ENCODE results near the gene TMEM135.
"Not testable (repeated sequence)": the region's sequence is repeated elsewhere in the genome, so short reads cannot be mapped to it uniquely, and the experiment has no call there.

Gene TMEM135

DNA sequence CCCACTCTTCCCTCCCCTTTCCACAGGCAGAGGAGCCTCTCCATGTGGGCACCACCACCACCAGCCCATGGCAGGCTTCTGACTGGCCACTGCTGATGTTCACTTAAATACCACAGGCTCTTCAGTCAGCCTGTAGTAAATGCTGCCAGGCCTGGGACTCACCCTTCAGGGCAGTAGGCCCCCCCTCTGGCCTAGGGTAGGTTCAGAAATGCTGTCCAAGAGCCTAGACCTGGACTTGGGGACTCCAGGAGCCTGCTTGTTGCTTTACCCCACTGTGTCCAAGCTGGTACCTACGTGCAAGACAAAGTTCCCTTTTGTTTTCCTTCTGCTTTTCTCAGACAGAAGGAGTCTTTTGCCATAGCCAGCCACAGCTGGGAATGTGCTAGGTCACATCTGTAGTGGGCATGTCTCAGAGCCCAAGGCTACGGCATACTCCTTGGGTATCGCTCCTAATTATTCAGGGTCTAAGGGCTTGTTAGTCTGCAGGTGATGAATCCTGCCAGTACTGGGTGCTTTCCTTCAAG is 38.6 kb downstream of the TMEM135 start:
- DNase-seq (ENCODE audit: low read depth in 1 of 2, low spot score in 1 of 2) = no peak

DNA sequence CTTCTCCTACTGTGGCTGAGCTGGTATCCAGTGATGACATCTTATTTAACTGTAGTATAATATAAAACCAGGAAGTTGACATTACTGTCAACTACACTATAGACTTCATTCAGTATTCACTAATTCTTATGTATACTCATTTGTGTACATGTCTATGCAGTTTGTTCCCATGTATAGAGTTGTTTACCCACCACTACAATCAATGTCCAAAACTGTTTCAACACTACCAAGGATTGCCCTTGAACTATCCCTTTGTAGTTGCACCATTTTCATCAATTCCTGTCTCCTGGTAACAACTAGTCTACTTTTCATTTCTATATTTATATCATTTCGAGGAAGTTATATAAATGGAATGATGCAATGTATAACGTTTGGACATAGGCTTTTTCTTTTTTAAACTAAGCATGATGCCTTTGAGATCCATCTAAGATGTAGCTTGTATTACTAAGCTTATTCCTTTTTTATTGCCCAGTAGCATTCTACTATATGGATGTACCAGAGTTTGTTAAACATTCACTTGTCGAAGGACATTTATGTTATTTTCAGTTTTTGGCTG is 39.2 kb downstream of the TMEM135 start:
- no peak for DNase-seq (ENCODE audit: low read depth in 1 of 2, low spot score in 1 of 2)

DNA sequence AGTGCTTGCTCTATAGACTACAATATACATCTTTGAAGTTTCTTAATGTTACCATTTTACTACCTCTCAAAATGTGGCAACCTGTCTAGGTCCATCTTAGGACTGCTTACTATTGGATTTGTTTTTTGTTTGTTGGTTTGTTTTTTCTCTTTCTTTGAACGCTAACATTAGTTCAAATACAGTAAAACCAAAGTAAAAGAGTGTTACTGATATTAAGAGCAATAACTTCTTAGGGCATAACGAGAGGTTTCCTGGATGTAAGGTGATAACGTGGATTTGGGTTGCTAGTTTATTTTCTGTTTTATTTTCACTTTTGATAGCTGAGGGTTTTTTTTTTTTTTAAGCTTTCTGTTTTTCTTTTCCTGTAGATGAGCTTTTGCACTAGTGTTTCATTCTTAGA is 43.6 kb downstream of the TMEM135 start:
- DNase-seq (ENCODE audit: low read depth in 1 of 2, low spot score in 1 of 2) = no peak

DNA sequence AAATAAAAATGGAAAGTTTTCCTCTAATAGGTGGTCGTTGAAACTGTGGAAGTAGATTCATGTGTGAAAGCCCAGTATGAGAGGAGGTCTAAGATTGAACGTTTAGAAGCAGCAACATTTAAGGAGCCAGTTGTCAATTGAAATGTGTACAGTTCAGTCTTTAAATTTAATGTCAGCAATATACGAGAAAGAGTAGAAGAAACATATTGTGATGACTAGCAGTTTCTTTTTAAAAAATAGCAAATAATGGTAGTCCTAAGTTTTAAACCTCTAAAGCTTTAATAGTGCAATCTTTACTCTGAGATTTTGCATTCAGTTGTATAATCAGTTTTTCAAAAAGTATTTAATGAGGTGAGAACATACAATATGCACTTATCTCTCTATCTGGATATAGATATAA is 44.9 kb downstream of the TMEM135 start:
- no peak for DNase-seq (ENCODE audit: low read depth in 1 of 2, low spot score in 1 of 2)

DNA sequence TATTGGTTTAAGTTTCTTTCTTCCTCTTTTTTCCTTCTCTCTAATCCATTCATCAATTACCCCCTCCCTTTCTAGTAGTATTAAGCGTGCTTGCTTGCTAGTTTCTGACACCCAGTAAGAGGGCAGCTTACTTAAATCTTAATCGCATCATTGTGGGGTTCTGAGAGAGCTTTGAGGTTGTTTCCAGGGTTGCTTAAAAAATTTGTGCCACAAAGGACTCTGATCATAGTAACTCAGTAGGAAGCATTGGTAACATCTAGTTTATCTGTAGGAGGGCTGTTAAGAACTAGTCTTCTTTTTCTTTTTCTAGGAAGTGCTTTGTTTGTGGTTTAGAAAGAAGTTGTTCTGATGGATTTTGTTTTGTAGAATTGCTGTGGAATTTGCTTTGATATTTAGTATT is 45.3 kb downstream of the TMEM135 start:
- DNase-seq (ENCODE audit: low read depth in 1 of 2, low spot score in 1 of 2) = no peak

DNA sequence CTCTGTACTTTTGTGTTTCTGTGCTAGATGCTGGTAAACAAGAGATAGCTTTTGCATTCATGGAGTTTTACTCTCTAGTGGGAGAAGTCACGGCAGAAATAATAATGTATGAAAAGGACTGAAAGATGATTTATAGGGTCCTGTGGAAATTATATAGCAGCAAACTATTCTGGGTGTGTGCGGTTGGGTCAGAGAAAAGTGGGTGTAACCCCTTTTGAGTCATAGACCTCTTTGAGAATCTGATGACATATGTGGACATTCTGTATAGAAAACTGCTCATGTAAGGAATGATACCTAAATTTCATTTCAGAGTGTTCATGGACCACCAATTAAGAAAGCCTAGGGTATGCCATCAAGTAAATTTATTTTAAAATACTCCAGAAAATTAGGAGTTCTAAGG is 54.4 kb downstream of the TMEM135 start:
- no peak for DNase-seq (ENCODE audit: low read depth in 1 of 2, low spot score in 1 of 2)

DNA sequence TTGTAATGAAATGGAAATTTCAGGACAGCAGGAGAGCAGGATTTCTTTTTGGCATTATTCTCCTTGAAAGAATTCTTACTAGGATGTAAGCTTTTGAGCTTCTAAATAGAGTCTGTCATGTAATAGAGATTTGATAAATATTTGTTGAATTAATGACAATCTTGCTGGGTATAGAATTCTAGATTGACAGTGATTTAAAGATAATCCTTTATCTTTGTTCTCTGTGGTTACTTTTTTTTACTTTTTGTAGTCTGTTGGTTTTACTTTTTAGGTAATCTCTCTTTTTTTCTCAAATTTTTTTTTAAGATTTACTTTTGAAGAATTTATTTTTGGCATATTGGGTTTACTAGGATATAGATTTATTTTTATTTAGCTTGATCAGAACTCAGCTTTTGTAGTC is 54.8 kb downstream of the TMEM135 start:
- no peak for DNase-seq (ENCODE audit: low read depth in 1 of 2, low spot score in 1 of 2)

DNA sequence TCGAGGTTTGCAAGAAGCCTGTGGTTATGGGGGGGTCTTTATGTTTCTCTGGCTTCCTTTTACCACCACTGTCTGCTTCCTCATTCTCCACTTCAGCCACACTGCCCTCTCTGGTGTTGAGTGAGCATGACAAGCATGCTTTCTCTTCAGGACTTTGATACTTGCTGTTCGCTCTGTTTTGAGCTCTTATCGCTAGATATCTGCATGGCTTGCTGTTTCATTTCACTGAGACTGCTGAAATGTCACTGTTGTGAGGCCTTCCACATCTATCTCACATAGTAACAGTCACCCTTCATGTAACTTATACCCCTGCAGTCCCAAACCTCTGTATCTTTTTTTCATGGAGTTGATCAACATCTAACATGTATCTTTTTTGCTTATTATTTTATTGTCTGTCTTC is 59.8 kb downstream of the TMEM135 start:
- DNase-seq (ENCODE audit: low read depth in 1 of 2, low spot score in 1 of 2) = no peak

DNA sequence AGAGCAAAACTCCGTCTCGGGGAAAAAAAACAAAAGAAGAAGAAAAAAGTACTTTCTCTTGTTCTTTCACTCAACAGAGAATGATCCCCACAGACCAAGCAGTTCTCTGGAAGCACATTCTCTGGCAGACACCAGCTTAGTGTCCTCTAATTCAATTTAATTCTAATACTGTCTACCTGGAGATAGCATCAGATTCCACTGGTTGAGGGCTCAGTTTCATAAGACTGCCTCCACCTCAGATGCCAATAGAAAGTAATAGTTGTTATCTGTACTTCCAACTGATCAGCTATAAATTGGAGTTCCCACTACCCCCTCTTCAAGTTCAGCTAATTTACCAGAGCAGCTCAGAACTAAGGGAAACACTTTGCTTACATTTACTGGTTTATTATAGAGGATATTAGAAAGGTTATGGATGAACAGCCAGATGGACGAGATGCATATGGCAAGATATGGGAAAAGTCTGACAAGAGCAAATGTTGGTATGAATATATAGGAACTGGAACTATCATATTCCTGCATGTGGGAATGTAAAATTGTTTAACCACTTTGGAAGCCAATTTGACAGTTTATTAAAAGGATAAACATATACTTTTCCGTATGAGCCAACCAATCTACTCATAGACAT is 64.3 kb downstream of the TMEM135 start:
- no peak for DNase-seq (ENCODE audit: low read depth in 1 of 2, low spot score in 1 of 2)

DNA sequence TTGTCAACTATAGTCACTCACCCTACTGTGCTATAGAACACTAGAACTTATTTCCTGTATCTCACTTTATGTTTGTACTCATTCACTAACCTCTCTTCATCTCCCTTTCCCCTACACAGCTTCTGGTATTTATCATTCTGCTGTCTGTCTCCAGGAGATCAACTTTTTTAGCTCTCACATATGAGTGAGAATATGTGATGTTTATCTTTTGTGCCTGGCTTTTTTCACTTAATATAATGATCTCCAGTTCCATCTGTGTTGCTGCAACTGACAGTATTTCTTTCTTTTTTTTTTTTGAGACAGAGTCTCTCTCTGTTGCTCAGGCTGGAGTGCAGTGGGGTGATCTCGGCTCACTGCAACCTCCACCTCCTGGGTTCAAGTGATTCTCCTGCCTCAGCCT is 68.1 kb downstream of the TMEM135 start:
- DNase-seq (ENCODE audit: low read depth in 1 of 2, low spot score in 1 of 2) = not testable (repeated sequence)

DNA sequence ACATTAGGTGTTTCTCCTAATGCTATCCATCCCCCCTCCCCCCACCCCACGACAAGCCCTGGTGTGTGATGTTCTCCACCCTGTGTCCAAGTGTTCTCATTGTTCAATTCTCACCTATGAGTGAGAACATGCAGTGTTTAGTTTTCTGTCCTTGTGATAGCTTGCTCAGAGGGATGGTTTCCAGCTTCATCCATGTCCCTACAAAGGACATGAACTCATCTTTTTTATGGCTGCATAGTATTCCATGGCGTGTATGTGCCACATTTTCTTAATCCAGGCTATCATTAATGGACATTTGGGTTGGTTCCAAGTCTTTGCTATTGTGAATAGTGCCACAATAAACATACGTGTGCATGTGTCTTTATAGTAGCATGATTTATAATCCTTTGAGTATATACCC is 69.6 kb downstream of the TMEM135 start:
- DNase-seq (ENCODE audit: low read depth in 1 of 2, low spot score in 1 of 2) = not testable (repeated sequence)

DNA sequence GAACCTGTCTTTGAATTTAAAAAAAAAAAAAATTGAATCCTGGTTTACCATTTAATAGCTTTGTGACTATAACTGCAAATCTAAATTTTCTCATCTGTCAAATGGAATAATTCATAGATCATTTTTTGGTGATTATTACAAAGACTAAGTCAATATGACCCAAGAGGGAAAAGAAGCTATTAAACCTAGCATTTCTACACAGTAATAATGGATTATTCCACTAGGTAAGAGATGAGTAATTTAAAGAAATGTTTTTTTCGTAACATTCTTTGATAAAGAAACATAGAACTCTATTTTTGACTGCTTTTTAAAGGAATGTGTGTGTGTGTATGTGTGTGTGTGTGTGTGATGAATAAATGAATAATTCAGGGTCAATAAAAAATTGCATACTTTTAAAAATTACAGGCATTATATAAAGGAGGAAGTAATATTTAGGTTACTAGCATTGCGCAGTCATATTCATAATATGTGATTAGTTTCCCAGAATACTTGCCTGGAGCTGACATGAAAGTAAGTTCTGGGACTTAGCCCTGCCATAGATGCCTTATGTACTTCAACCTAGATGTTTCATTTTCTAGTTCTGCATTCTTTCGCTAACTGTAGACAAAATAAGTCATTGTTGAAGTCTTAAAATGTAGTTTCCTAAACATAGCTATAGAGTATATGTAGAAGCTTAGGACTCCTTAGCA is 72.9 kb downstream of the TMEM135 start:
- no peak for DNase-seq (ENCODE audit: low read depth in 1 of 2, low spot score in 1 of 2)

DNA sequence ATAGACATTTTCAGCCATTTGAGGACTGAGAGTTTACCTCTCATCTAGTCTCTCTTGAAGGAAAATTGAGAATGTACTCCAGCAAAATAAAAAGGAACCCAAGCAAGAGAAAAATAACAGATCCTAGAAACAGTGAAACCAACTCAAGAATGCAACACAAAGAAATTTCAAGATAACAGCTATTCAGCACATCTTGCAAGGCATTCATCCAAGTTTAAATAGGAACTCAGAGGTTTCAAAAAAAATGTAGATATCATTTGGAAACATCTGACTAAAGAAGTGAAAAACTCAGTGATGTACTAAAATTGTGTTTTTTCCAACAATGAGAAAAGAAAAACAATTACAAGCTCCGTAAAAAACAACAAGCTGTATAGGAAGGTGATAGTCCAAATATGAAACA is 76.4 kb downstream of the TMEM135 start:
- no peak for DNase-seq (ENCODE audit: low read depth in 1 of 2, low spot score in 1 of 2)

DNA sequence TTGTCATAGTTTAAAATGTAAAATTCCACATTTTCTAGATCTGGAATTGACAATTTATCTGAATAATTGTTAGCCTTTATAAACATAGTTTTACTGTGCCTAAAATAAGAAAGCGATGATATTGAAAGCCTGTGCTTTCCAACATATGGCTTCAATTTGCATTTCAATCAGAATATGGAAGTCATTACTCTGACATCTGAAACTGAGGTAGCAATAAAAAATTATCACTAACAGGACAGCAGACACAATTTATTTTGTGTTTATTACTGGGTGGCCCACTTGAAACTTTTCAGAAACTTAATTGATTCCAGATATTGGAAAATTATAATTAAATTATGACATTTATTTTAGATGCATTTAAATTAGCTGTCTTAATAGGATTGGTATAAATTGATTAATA is 78.5 kb downstream of the TMEM135 start:
- DNase-seq (ENCODE audit: low read depth in 1 of 2, low spot score in 1 of 2) = no peak

DNA sequence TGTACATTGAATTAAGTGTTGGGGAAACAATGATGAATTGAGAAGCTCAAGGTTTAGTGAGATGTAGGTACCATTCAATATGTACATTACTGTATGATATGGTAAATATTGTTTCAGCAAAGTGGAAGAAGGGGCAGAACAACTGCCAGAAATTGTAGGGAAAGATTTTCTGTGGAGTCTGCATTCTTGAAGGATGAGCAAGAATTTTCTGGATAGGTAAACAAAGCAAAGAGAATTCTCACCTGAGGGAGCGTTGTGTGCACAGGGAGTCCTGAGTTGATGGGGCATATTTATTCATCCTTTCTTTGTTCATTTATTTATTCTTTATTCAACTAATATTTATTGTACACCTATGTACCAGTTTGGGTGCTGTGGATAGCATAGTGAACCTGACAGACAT is 83.2 kb downstream of the TMEM135 start:
- no peak for DNase-seq (ENCODE audit: low read depth in 1 of 2, low spot score in 1 of 2)

DNA sequence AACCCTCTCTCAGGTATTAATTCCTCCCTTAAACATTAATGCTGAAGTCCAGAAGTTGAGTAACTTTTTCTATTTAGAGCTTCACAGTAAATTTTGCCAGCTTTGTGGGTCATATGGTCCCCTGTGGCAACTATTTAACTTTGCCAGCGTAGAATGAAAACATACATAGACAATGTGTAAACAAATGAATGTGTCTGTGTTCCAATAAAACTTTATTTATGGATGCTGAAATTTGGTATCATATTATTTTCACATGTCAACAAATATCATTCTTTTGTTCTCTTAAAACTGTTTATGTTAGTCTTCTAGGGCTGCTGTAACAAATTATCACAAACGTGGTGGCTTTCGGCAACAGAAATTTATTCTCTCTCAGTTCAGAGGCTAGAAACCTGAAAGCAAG is 85.1 kb downstream of the TMEM135 start:
- DNase-seq (ENCODE audit: low read depth in 1 of 2, low spot score in 1 of 2) = no peak

DNA sequence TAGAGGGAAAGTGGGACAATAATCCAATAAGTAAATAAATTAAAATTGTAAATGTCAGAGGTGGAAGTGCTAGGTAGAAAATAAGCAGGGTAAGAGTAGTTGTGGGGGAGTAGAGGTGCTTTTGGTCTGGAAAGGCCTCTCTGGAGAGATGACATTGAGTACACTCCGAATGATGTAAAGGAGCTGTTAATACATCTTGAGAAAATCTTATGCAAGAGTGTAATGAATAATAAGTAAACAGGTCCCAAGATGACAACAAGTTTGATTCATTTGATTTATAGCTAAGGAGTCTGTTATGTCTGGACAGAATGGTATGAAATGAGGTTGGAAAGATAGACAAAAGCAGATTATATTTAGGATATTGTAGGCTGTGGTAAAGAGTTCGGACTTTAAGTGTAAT is 87.5 kb downstream of the TMEM135 start:
- DNase-seq (ENCODE audit: low read depth in 1 of 2, low spot score in 1 of 2) = no peak

DNA sequence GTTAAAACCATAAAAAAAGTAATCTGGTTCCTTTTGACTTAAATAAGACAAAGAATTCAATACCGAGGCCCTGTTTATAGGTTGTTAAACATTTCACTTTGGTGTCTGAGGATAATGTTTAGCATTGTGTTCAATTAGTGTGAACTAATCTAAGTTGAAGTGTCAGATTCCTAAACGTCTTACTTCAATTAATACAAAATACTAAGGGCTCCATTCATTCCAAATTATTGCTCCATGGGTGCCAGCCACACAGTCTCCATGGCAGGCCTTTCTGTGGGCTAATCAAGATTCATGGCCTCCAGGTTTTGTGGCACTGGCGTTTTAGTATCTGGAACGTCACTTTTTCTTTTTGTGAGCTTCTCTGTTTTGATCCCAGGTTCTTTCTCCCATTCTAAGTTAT is 89.4 kb downstream of the TMEM135 start:
- DNase-seq (ENCODE audit: low read depth in 1 of 2, low spot score in 1 of 2) = no peak

DNA sequence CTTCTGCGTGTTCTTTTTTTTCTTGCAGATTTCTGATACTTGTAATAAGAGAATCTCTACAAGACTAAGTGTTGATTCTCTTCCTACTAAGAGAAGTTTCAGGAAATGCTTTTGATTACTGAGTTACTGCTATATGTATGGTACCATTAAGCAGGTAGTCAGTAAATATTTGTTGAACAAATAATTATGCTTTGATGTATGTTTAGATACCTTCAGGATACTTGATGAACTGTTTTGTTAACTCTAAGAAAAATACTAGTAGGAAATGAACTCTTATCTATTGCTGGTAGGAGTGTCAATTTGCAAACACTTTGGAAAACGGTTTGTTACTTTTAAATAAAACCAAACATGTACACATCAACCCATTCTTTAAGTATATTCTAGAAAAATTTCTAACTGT is 90.6 kb downstream of the TMEM135 start:
- DNase-seq (ENCODE audit: low read depth in 1 of 2, low spot score in 1 of 2) = no peak

DNA sequence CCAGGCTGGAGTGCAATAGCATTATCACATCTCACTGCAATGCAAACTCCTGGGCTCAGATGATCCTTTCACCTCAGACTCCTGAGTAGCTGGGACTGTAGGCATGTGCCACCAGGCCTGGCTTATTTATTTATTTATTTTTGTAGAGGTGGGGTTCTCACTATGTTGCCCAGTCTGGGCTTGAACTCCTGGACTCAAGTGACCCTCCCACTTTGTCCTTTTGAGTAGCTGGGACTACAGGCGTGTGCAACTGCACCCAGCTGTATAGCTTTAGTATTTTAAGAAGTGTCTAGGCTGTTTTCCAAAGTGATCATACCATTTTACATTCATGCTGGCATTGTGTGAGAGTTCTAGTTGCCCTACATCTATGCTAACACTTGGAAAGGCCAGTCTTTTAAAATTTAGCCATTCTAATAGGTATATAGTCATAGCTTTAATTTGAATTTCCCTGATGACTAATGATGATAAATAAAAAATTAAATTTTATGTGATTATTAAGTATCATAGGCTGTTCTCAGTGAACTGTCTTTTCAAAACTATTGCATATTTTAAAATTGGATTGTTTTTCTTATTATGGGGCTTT is 96.9 kb downstream of the TMEM135 start:
- DNase-seq (ENCODE audit: low read depth in 1 of 2, low spot score in 1 of 2) = no peak

DNA sequence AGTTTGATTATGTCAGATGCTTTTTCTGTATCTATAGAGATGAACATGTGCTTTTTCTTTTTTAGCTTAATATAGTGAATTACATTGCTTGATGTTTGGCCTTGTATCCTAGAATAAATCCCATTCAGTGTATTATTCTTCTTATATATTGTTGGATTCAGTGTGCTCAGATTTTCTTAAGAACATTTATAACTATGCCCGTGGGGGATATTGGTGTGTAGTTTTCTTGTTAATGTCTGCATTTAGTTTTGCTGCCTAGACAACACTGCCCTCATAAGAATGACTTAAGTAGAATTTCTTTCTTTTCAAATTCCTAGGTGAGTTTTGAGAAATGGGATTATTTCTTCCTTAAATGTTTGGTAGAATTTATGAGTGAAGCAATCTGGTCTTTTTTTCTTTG is 98.5 kb downstream of the TMEM135 start:
- DNase-seq (ENCODE audit: low read depth in 1 of 2, low spot score in 1 of 2) = no peak

DNA sequence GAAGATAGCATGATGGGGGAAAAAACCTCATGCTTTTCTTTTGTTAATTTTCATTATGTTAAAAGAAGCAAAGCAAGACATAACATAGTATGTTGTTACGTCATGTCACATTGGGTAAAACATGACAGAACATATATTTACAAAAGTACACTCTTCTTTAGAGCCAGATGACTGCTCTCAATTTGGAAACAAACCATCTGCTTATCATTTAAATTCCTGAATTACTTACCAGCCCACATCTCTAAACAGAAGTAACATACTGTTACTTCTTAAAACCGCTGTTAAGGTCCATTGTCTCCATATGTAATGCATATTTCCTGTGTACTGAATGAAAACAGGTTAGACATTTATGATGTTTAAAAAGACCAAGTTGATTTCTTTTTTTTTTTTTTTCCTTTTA is 100.0 kb downstream of the TMEM135 start:
- no peak for DNase-seq (ENCODE audit: low read depth in 1 of 2, low spot score in 1 of 2)

Measured in activated T-helper 1 cell treated with anti-CD3 and anti-CD28 coated beads, Interleukin-2, amount 50 U/mL, for 16 hours (primary cell).